ENCODE data around the gene NEIL1.
"Not testable (repeated sequence)": the region's sequence is repeated elsewhere in the genome, so short reads cannot be mapped to it uniquely, and the experiment has no call there.

DNA sequence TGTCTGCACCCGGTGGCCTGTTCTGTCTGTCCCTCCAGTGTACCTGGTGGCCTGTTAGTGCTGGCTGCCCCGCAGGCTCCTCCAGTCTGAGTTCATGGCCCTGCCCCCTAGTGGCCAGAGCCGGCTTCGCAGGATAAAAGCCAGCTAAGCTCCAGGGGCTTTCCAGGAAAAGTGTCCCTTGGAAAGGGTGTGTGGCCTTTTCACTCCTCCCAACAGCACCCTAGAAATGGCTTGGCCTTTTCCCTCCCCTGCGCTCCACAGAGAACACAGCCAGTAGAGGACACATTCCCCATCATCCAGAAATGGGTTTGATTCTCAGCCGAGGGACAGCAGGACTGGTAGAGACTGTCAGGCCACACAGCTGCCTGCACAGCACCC is 47.5 kb upstream of the NEIL1 start:
- TF ChIP-seq EP300 (IDR thresholded peaks at IDR 0.05; ENCODE audit: borderline replicate concordance in 1 of 2, low read depth in 1 of 2, low read length in 1 of 2); SIN3A (IDR thresholded peaks at IDR 0.05; ENCODE audit: borderline replicate concordance, low read depth, low read length); EZH2phosphoT487 (IDR thresholded peaks at IDR 0.05; ENCODE audit: borderline replicate concordance, low read depth); YY1 (IDR thresholded peaks at IDR 0.05; ENCODE audit: low read depth); RAD21 (IDR thresholded peaks at IDR 0.05; ENCODE audit: low read length); GABPA (IDR thresholded peaks at IDR 0.05; ENCODE audit: low read depth); SMC3 (IDR thresholded peaks at IDR 0.05; ENCODE audit: low read depth, low read length): not testable (repeated sequence)
- TF ChIP-seq, protein P1, sequence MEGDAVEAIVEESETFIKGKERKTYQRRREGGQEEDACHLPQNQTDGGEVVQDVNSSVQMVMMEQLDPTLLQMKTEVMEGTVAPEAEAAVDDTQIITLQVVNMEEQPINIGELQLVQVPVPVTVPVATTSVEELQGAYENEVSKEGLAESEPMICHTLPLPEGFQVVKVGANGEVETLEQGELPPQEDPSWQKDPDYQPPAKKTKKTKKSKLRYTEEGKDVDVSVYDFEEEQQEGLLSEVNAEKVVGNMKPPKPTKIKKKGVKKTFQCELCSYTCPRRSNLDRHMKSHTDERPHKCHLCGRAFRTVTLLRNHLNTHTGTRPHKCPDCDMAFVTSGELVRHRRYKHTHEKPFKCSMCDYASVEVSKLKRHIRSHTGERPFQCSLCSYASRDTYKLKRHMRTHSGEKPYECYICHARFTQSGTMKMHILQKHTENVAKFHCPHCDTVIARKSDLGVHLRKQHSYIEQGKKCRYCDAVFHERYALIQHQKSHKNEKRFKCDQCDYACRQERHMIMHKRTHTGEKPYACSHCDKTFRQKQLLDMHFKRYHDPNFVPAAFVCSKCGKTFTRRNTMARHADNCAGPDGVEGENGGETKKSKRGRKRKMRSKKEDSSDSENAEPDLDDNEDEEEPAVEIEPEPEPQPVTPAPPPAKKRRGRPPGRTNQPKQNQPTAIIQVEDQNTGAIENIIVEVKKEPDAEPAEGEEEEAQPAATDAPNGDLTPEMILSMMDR (IDR thresholded peaks at IDR 0.05): peak; percentile 59
- TF ChIP-seq, protein P2, sequence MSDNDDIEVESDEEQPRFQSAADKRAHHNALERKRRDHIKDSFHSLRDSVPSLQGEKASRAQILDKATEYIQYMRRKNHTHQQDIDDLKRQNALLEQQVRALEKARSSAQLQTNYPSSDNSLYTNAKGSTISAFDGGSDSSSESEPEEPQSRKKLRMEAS (IDR thresholded peaks at IDR 0.05; ENCODE audit: low read depth): not testable (repeated sequence)
